Keratinocyte (primary cell): ENCODE measurements around the gene CD36.

Experiments used
- CTCF ChIP-seq, 3 experiments: IDR thresholded peaks in 1 of 3; conservative IDR thresholded peaks in 1 of 3; optimal IDR thresholded peaks in 1 of 3; 2 replicates in 2 of 3; 3 replicates in 1 of 3; pipeline versions ENCODE3 to v1.5.1; 2011; ENCODE audit warnings: low read length in 3 of 3, mild to moderate bottlenecking in 3 of 3, moderate library complexity in 2 of 3, control low read depth in 1 of 3, inconsistent platforms in 1 of 3; ENCODE audit not compliant: insufficient read depth in 2 of 3; ENCODE audit errors: extremely low read depth in 1 of 3
- EZH2 ChIP-seq: IDR thresholded peaks from one replicate; pipeline ENCODE4 v1.6.1; 2012; ENCODE audit warnings: inconsistent platforms, mild to moderate bottlenecking, low read length, moderate library complexity

- TF ChIP-seq CTCF (optimal IDR thresholded peaks at IDR 0.05 in 1 of 3, IDR thresholded peaks at IDR 0.05 in 1 of 3, conservative IDR thresholded peaks at IDR 0.05 in 1 of 3; ENCODE audit: extremely low read depth in 1 of 3, insufficient read depth in 2 of 3, low read length in 3 of 3) (no peak), EZH2 (no peak)
Measured at GRCh38 chr7:80611779-80612178, 26.7 kb upstream of the CD36 start.
